Mammary epithelial cell (primary cell): Measurements from ENCODE around the gene SLC9B2.

Experiments
- EZH2 ChIP-seq: IDR thresholded peaks from 2 replicates; pipeline ENCODE4 v1.6.1; 2012; ENCODE audit warnings: low read length, inconsistent platforms, borderline replicate concordance
- TF ChIP-seq, protein P1 (sequence below), 2 donors: IDR thresholded peaks in 1 of 2; conservative IDR thresholded peaks in 1 of 2; 2 replicates each; pipeline ENCODE4 v1.5.1; 2011 to 2012; ENCODE audit warnings: inconsistent platforms in 2 of 2, low read length in 2 of 2, mild to moderate bottlenecking in 2 of 2, control low read depth in 1 of 2, low read depth in 1 of 2; ENCODE audit not compliant: insufficient read depth in 1 of 2; ENCODE audit errors: extremely low read depth in 1 of 2

DNA sequence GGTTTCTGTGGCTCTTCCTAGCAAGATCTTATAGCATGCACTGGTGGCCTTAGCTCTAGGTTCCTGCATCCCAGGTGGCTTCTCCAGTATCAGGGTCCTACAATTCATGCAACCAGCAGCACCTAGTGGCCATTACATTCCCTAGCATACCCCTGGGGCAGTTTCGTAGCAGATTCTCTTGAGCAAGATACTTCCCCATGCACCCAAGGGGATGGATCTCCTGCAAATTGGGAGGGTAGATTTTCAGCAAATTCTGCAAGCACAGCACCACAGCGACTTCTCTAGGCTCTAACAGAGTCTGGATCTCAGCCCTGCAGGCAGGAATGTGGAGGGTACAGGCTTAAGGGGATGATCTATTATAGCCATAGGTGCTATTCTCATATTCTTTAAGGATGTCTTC lies 44.0 kb downstream of the SLC9B2 start:
- TF ChIP-seq, protein P1, sequence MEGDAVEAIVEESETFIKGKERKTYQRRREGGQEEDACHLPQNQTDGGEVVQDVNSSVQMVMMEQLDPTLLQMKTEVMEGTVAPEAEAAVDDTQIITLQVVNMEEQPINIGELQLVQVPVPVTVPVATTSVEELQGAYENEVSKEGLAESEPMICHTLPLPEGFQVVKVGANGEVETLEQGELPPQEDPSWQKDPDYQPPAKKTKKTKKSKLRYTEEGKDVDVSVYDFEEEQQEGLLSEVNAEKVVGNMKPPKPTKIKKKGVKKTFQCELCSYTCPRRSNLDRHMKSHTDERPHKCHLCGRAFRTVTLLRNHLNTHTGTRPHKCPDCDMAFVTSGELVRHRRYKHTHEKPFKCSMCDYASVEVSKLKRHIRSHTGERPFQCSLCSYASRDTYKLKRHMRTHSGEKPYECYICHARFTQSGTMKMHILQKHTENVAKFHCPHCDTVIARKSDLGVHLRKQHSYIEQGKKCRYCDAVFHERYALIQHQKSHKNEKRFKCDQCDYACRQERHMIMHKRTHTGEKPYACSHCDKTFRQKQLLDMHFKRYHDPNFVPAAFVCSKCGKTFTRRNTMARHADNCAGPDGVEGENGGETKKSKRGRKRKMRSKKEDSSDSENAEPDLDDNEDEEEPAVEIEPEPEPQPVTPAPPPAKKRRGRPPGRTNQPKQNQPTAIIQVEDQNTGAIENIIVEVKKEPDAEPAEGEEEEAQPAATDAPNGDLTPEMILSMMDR (conservative IDR thresholded peaks at IDR 0.05 in 1 of 2, IDR thresholded peaks at IDR 0.05 in 1 of 2; ENCODE audit: extremely low read depth in 1 of 2, insufficient read depth in 1 of 2, low read depth in 1 of 2, low read length in 2 of 2), result peak; percentile 56 to 72
- TF ChIP-seq EZH2, result no peak
